ENCODE results near the gene VPS13D. TPM values are rescaled to one million over a fixed set of nuclear protein-coding genes. Genes with fewer than 3 reads are reported as not detected.

The VPS13D gene
- total RNA-seq, 1 experiment from 2014 or later = 31.6 TPM

DNA sequence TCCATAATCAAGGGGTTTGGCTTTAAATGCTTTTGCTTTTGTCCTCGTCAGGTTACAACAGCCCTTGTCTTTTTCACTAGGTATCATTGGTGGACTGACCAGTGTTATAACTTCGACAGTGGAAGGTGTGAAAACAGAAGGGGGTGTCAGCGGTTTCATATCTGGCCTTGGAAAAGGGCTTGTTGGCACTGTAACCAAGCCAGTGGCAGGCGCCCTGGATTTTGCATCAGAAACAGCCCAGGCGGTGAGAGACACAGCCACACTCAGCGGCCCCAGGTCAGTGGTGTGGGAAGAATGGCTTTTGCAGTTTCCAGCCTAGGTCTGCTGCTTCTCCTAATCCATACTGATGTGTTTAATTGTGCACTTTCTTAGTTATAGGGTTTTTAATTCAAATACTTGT lies 230.3 kb downstream of the VPS13D start (continued):
- TF ChIP-seq, protein P1, sequence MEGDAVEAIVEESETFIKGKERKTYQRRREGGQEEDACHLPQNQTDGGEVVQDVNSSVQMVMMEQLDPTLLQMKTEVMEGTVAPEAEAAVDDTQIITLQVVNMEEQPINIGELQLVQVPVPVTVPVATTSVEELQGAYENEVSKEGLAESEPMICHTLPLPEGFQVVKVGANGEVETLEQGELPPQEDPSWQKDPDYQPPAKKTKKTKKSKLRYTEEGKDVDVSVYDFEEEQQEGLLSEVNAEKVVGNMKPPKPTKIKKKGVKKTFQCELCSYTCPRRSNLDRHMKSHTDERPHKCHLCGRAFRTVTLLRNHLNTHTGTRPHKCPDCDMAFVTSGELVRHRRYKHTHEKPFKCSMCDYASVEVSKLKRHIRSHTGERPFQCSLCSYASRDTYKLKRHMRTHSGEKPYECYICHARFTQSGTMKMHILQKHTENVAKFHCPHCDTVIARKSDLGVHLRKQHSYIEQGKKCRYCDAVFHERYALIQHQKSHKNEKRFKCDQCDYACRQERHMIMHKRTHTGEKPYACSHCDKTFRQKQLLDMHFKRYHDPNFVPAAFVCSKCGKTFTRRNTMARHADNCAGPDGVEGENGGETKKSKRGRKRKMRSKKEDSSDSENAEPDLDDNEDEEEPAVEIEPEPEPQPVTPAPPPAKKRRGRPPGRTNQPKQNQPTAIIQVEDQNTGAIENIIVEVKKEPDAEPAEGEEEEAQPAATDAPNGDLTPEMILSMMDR (IDR thresholded peaks at IDR 0.05 in 2 of 3, conservative IDR thresholded peaks at IDR 0.05 in 1 of 3; ENCODE audit: borderline replicate concordance in 1 of 3, insufficient read depth in 1 of 3, low read depth in 2 of 3, low read length in 2 of 3) = no peak

DNA sequence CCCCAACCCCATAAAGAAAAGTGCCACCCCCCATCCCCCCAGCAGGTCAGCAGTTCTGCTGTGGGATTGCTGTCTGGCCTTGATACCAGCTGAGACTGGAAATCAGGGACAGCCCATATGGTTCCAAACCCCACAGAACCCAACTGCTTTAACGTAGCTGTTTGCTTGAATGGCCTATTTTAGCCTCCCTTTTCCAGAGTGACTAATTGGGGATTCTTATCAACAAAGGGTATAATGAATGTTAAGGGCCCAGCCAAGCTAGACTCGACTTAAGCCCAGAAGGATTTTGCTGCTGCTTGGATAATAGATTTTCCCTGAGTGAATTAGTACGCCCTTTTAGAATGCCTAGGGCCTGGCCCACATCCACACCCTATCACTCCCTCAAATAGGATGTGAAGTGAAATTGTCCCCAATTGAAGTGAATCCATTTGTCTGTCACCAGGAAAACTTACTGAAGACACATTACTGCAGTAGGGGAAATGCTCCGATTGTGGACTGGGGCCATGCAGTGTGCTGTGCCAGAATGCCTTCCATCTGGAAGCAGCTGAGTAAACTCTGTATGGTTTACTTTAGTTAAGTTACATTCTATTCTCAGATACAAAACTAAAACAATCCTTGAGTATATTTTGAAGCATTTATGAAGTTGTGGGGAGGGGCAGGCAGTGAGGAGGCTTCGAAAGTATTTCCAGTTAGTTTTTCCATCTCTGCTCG lies 231.2 kb downstream of the VPS13D start:
- ATAC-seq = no peak
- TF ChIP-seq SP1 (IDR thresholded peaks at IDR 0.05; ENCODE audit: low read depth) (no peak), EZH2phosphoT487 (IDR thresholded peaks at IDR 0.05; ENCODE audit: borderline replicate concordance) (no peak), CBX3 (IDR thresholded peaks at IDR 0.05; ENCODE audit: low read depth) (no peak), POLR2A (IDR thresholded peaks at IDR 0.05; ENCODE audit: borderline replicate concordance, extremely low read depth, insufficient read depth, insufficient read length) (no peak), JUND (IDR thresholded peaks at IDR 0.05) (no peak), ELF1 (IDR thresholded peaks at IDR 0.05; ENCODE audit: borderline replicate concordance, low read depth) (no peak), SIN3A (IDR thresholded peaks at IDR 0.05; ENCODE audit: low read depth) (no peak), CEBPB (IDR thresholded peaks at IDR 0.05; ENCODE audit: low read depth) (no peak), POLR2AphosphoS5 (IDR thresholded peaks at IDR 0.05; ENCODE audit: low read depth, low read length) (no peak), EZH2 (IDR thresholded peaks at IDR 0.05) (no peak), ZNF274 (IDR thresholded peaks at IDR 0.05; ENCODE audit: low read depth, low read length) (no peak)
- TF ChIP-seq, protein P1 (IDR thresholded peaks at IDR 0.05 in 2 of 3, conservative IDR thresholded peaks at IDR 0.05 in 1 of 3; ENCODE audit: borderline replicate concordance in 1 of 3, insufficient read depth in 1 of 3, low read depth in 2 of 3, low read length in 2 of 3) = no peak
- TF ChIP-seq, protein P2, sequence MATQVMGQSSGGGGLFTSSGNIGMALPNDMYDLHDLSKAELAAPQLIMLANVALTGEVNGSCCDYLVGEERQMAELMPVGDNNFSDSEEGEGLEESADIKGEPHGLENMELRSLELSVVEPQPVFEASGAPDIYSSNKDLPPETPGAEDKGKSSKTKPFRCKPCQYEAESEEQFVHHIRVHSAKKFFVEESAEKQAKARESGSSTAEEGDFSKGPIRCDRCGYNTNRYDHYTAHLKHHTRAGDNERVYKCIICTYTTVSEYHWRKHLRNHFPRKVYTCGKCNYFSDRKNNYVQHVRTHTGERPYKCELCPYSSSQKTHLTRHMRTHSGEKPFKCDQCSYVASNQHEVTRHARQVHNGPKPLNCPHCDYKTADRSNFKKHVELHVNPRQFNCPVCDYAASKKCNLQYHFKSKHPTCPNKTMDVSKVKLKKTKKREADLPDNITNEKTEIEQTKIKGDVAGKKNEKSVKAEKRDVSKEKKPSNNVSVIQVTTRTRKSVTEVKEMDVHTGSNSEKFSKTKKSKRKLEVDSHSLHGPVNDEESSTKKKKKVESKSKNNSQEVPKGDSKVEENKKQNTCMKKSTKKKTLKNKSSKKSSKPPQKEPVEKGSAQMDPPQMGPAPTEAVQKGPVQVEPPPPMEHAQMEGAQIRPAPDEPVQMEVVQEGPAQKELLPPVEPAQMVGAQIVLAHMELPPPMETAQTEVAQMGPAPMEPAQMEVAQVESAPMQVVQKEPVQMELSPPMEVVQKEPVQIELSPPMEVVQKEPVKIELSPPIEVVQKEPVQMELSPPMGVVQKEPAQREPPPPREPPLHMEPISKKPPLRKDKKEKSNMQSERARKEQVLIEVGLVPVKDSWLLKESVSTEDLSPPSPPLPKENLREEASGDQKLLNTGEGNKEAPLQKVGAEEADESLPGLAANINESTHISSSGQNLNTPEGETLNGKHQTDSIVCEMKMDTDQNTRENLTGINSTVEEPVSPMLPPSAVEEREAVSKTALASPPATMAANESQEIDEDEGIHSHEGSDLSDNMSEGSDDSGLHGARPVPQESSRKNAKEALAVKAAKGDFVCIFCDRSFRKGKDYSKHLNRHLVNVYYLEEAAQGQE (IDR thresholded peaks at IDR 0.05; ENCODE audit: low read depth) = no peak
- TF ChIP-seq, protein P3, sequence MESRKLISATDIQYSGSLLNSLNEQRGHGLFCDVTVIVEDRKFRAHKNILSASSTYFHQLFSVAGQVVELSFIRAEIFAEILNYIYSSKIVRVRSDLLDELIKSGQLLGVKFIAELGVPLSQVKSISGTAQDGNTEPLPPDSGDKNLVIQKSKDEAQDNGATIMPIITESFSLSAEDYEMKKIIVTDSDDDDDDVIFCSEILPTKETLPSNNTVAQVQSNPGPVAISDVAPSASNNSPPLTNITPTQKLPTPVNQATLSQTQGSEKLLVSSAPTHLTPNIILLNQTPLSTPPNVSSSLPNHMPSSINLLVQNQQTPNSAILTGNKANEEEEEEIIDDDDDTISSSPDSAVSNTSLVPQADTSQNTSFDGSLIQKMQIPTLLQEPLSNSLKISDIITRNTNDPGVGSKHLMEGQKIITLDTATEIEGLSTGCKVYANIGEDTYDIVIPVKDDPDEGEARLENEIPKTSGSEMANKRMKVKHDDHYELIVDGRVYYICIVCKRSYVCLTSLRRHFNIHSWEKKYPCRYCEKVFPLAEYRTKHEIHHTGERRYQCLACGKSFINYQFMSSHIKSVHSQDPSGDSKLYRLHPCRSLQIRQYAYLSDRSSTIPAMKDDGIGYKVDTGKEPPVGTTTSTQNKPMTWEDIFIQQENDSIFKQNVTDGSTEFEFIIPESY (IDR thresholded peaks at IDR 0.05; ENCODE audit: extremely low read depth, insufficient replicate concordance, low read length) = no peak

More for the DNA sequence above, 231.2 kb downstream of the VPS13D start:
- no peaks in the 10 kb centered on the region for H3K79me2 ChIP-seq (ENCODE audit: insufficient read depth, low read length)
- no peak overlapping the region for H3K4me3 ChIP-seq (replicated peaks in 1 of 2; ENCODE audit: low read depth in 1 of 2, low read length in 2 of 2)
- ChIA-PET RAD21 (ENCODE audit: low non-redundant PET in 1 of 2, low total read pairs in 2 of 2, uncharacterized antibody in 2 of 2, unreplicated experiment in 2 of 2) (no interaction called here), POLR2A (no interaction called here), CTCF (no interaction called here)
- no peak overlapping the region for H3K9ac ChIP-seq (ENCODE audit: low read length)
- DNase-seq (ENCODE audit: low read depth, low spot score) = no peak
- peaks cover 6 to 29% of the 10 kb centered on the region in 2 experiments; a peak in 3 of 4 replicates for H3K4me1 ChIP-seq (ENCODE audit: control insufficient read depth in 1 of 2, insufficient read depth in 2 of 2, low read length in 2 of 2)
- no TSS peak for BruUV-seq (replicated peaks)
- no peaks in the 10 kb centered on the region for H3K9me2 ChIP-seq (ENCODE audit: insufficient read depth)
- no peaks in the 10 kb centered on the region for H3K27me3 ChIP-seq (ENCODE audit: insufficient read depth, low read length)
- intact Hi-C loops (cut with micrococcal nuclease) = no loop called here
- no peak overlapping the region for H3K27ac ChIP-seq (ENCODE audit: low read depth, low read length)
- H4K20me1 ChIP-seq (ENCODE audit: insufficient read depth) = no peaks in the 10 kb centered on the region
- no peaks in the 10 kb centered on the region for H3K36me3 ChIP-seq (ENCODE audit: control insufficient read depth in 1 of 2, insufficient read depth in 2 of 2, low read length in 2 of 2)
- H3K4me2 ChIP-seq (ENCODE audit: low read length) = no peak overlapping the region
- no peak overlapping the region for H2AFZ ChIP-seq (ENCODE audit: low read depth, low read length, poor library complexity, severe bottlenecking)
- H3K9me3 ChIP-seq (ENCODE audit: control insufficient read depth in 1 of 2, insufficient read depth in 1 of 2, low read depth in 1 of 2, low read length in 2 of 2) = no peaks in the 10 kb centered on the region

All from HCT116 (cell line).